ENCODE measurements around the gene MGRN1. TPM values are rescaled to one million over a fixed set of nuclear protein-coding genes. Genes with fewer than 3 reads are reported as not detected.

MGRN1 gene
- total and polyA plus RNA-seq, 2 donors (not counting 3 experiments of a cell fraction or from before 2014, with no cell fraction given) = 15.6 to 73.0 TPM

GRCh38 chr16:4699046-4699556, 74.5 kb downstream of the MGRN1 start:
- Histone ChIP-seq H4K20me1 (replicated peaks; ENCODE audit: control insufficient read depth, extremely low read depth, insufficient read depth, low read length) (no peaks in the 10 kb centered on the region), H3K9me3 (replicated peaks; ENCODE audit: control insufficient read depth, insufficient read depth, low read length) (no peaks in the 10 kb centered on the region), H3K4me1 (ENCODE audit: control insufficient read depth, extremely low read depth, insufficient read depth, low read length) (no peaks in the 10 kb centered on the region), H3K4me2 (ENCODE audit: insufficient read depth, low read length) (no peak overlapping the region), H3K79me2 (ENCODE audit: control insufficient read depth, insufficient read depth, low read length) (no peaks in the 10 kb centered on the region), H3K27me3 (ENCODE audit: control insufficient read depth in 2 of 2, insufficient read depth in 2 of 2, low read length in 2 of 2) (no peaks in the 10 kb centered on the region), H3K36me3 (ENCODE audit: control insufficient read depth in 2 of 2, extremely low read depth in 1 of 2, insufficient read depth in 2 of 2, low read length in 2 of 2) (peaks cover 3 to 39% of the 10 kb centered on the region in 2 experiments), H3K9me1 (replicated peaks; ENCODE audit: control insufficient read depth, extremely low read depth, insufficient read depth, low read length) (no peaks in the 10 kb centered on the region), H2AFZ (ENCODE audit: low read depth, low read length) (no peak overlapping the region), H3K4me3 (replicated peaks in 1 of 3; ENCODE audit: insufficient read depth in 1 of 3, low read depth in 1 of 3, low read length in 3 of 3) (no peak overlapping the region), H3K27ac (ENCODE audit: insufficient read depth, low read depth, low read length) (no peak overlapping the region), H3K9ac (replicated peaks; ENCODE audit: extremely low read depth, insufficient read depth, low read length) (no peak overlapping the region)
- dilution Hi-C loops (cut with MboI; ENCODE audit: extremely low pct_ligation_motif_present, low sequenced_read_pairs) (no loop called here), intact Hi-C loops (cut with micrococcal nuclease) (no loop called here)
- ChIA-PET CTCF (no interaction called here), POLR2A (no interaction called here)
- TF ChIP-seq MAX (IDR thresholded peaks at IDR 0.05; ENCODE audit: insufficient read depth, insufficient read length) = no peak
- no peak for TF ChIP-seq MYC (IDR thresholded peaks at IDR 0.05; ENCODE audit: low read depth, low read length)
- no peak for TF ChIP-seq EZH2 (IDR thresholded peaks at IDR 0.05; ENCODE audit: borderline replicate concordance, low read depth, low read length, severe bottlenecking)
- no peak for TF ChIP-seq FOS (IDR thresholded peaks at IDR 0.05; ENCODE audit: borderline replicate concordance, insufficient read depth, low read length)
- TF ChIP-seq GATA2 (IDR thresholded peaks at IDR 0.05; ENCODE audit: insufficient read depth, insufficient read length, low read depth, low read length) = no peak
- TF ChIP-seq JUN (IDR thresholded peaks at IDR 0.05; ENCODE audit: borderline replicate concordance, insufficient read depth, insufficient read length, low read depth) = no peak
- TF ChIP-seq POLR2A (IDR thresholded peaks at IDR 0.05; ENCODE audit: low read depth, low read length) = no peak
- BruUV-seq (replicated peaks) = no TSS peak
- no peak for DNase-seq (ENCODE audit: low read depth, low spot score)
- FAIRE-seq = no peak

- POLR2A ChIA-PET = no interaction called here
- intact Hi-C loops (cut with micrococcal nuclease) = no loop called here
- CTCF ChIA-PET = interaction anchor here (1.4 kb wide), 1 partner anchor 51 kb away, joined by 3 read pairs; no protein-coding TSS in a partner anchor
- dilution Hi-C loops (cut with MboI; ENCODE audit: extremely low pct_ligation_motif_present, low sequenced_read_pairs) = no loop called here
- H3K79me2 ChIP-seq (ENCODE audit: control insufficient read depth, insufficient read depth, low read length) = no peaks in the 10 kb centered on the region
- no peak overlapping the region for H2AFZ ChIP-seq (ENCODE audit: low read depth, low read length)
- no peak overlapping the region for H3K4me2 ChIP-seq (ENCODE audit: insufficient read depth, low read length)
- no peaks in the 10 kb centered on the region for H3K4me1 ChIP-seq (ENCODE audit: control insufficient read depth, extremely low read depth, insufficient read depth, low read length)
- no peak overlapping the region for H3K9ac ChIP-seq (replicated peaks; ENCODE audit: extremely low read depth, insufficient read depth, low read length)
- BruUV-seq (replicated peaks) = no TSS peak
- no peaks in the 10 kb centered on the region for H4K20me1 ChIP-seq (replicated peaks; ENCODE audit: control insufficient read depth, extremely low read depth, insufficient read depth, low read length)
- no peak overlapping the region for H3K4me3 ChIP-seq (replicated peaks in 1 of 3; ENCODE audit: insufficient read depth in 1 of 3, low read depth in 1 of 3, low read length in 3 of 3)
- FAIRE-seq (no peak), DNase-seq (ENCODE audit: low read depth, low spot score) (no peak)
- no peaks in the 10 kb centered on the region for H3K27me3 ChIP-seq (ENCODE audit: control insufficient read depth in 2 of 2, insufficient read depth in 2 of 2, low read length in 2 of 2)
- no peaks in the 10 kb centered on the region for H3K9me1 ChIP-seq (replicated peaks; ENCODE audit: control insufficient read depth, extremely low read depth, insufficient read depth, low read length)
- H3K27ac ChIP-seq (ENCODE audit: insufficient read depth, low read depth, low read length) = no peak overlapping the region
- H3K9me3 ChIP-seq (replicated peaks; ENCODE audit: control insufficient read depth, insufficient read depth, low read length) = no peaks in the 10 kb centered on the region
- H3K36me3 ChIP-seq (ENCODE audit: control insufficient read depth in 2 of 2, extremely low read depth in 1 of 2, insufficient read depth in 2 of 2, low read length in 2 of 2) = peaks cover 3 to 39% of the 10 kb centered on the region in 2 experiments
- TF ChIP-seq GATA2 (IDR thresholded peaks at IDR 0.05; ENCODE audit: insufficient read depth, insufficient read length, low read depth, low read length) (no peak), POLR2AphosphoS5 (IDR thresholded peaks at IDR 0.05; ENCODE audit: insufficient read depth, low read depth, low read length) (no peak), EZH2 (IDR thresholded peaks at IDR 0.05; ENCODE audit: borderline replicate concordance, low read depth, low read length, severe bottlenecking) (no peak)
These were observed 75.9 kb downstream of the MGRN1 start for GRCh38 chr16:4700380-4700996.

Data from endothelial cell of umbilical vein (primary cell).